ENCODE results near the gene ZMAT1.
"Not testable (repeated sequence)": the region's sequence is repeated elsewhere in the genome, so short reads cannot be mapped to it uniquely, and the experiment has no call there.

ZMAT1 gene

GRCh38 chrX:101931488-101932248 lies at the start of gene ZMAT1:
ZMAT1 (minus strand) TSS chrX:101932027; CDS start chrX:101932008, 19 bp downstream.
- DNase-seq (ENCODE audit: low read depth in 2 of 2): peak; percentile 79 to 82

GRCh38 chrX:101977106-101977505 lies 45.3 kb upstream of the ZMAT1 start:
- DNase-seq (ENCODE audit: low read depth in 2 of 2): no peak

- DNase-seq (ENCODE audit: low read depth in 2 of 2): no peak
Measured at GRCh38 chrX:101973066-101973465, 41.2 kb upstream of the ZMAT1 start.

- not testable (repeated sequence) for DNase-seq (ENCODE audit: low read depth in 2 of 2)
Measured at GRCh38 chrX:101964923-101965539, 33.2 kb upstream of the ZMAT1 start.

- no peak for DNase-seq (ENCODE audit: low read depth in 2 of 2)
Measured at GRCh38 chrX:101958139-101958538, 26.3 kb upstream of the ZMAT1 start.

GRCh38 chrX:101957174-101957573 lies 25.3 kb upstream of the ZMAT1 start:
- no peak for DNase-seq (ENCODE audit: low read depth in 2 of 2)

GRCh38 chrX:101956556-101956955 lies 24.7 kb upstream of the ZMAT1 start:
- no peak for DNase-seq (ENCODE audit: low read depth in 2 of 2)

GRCh38 chrX:101950581-101950980 lies 18.8 kb upstream of the ZMAT1 start:
- DNase-seq (ENCODE audit: low read depth in 2 of 2): no peak

GRCh38 chrX:101932249-101932570 lies 383 bp upstream of the ZMAT1 start:
- no peak for DNase-seq (ENCODE audit: low read depth in 2 of 2)

GRCh38 chrX:101931136-101931487 lies 715 bp downstream of the ZMAT1 start:
- DNase-seq (ENCODE audit: low read depth in 2 of 2): no peak

- no peak for DNase-seq (ENCODE audit: low read depth in 2 of 2)
Measured at GRCh38 chrX:101925733-101926132, 6.1 kb downstream of the ZMAT1 start.

- no peak for DNase-seq (ENCODE audit: low read depth in 2 of 2)
Measured at GRCh38 chrX:101918751-101919150, 13.1 kb downstream of the ZMAT1 start.

- no peak for DNase-seq (ENCODE audit: low read depth in 2 of 2)
Measured at GRCh38 chrX:101906136-101906796, 25.6 kb downstream of the ZMAT1 start.

GRCh38 chrX:101904996-101905395 lies 26.8 kb downstream of the ZMAT1 start:
- DNase-seq (ENCODE audit: low read depth in 2 of 2): no peak

Data from stimulated activated CD8-positive, alpha-beta memory T cell treated with anti-CD3 and anti-CD28 coated beads, Interleukin-7, amount 100 ng/mL, for 1 hour (primary cell).